Endothelial cell of umbilical vein (primary cell): ENCODE results near the gene LHFPL6. TPM values are rescaled to one million over a fixed set of nuclear protein-coding genes. Genes with fewer than 3 reads are reported as not detected.

Experiments used
- BruUV-seq: library from RNA; stranded (reverse); fragments of 400-500 nt; replicated peaks from 2 replicates; lab custom pipeline; 2021; lab: Mats Ljungman, UMichigan
- CTCF ChIA-PET: fragments of 300-600, 350-600 bp; sonication (Branson Sonifier 250); formaldehyde crosslinking; loops from one replicate; lab custom pipeline; 2021; ENCODE audit warnings: antibody characterized with exemption, inconsistent platforms; lab: Charles Lee
- POLR2A ChIA-PET: fragments of 300-600, 350-600 bp; sonication (Branson Sonifier 250); formaldehyde crosslinking; loops from one replicate; lab custom pipeline; 2021; ENCODE audit warnings: antibody characterized with exemption, inconsistent platforms; lab: Charles Lee
- DNase-seq: peaks from one replicate; pipeline ENCODE4 v3.0.0-alpha.2; 2011; ENCODE audit warnings: low read depth, low spot score
- FAIRE-seq: peaks from 2 replicates; lab custom pipeline; 2011; peaks lifted over from hg19 to GRCh38; lab: Jason Lieb, UNC
- H2AFZ ChIP-seq: 2 replicates; pipeline ENCODE4 v1.6.0; 2012; ENCODE audit warnings: low read depth, low read length, control low read depth, inconsistent platforms
- H3K27ac ChIP-seq: 2 replicates; pipeline ENCODE4 v1.5.1; 2011; ENCODE audit warnings: low read depth, mild to moderate bottlenecking, control low read depth, low read length, moderate library complexity; ENCODE audit not compliant: insufficient read depth
- H3K27me3 ChIP-seq, 2 experiments: 2 replicates each; pipeline versions ENCODE4 v1.6.0 to v1.6.1; 2011; ENCODE audit warnings: low read length in 2 of 2, mixed read lengths in 1 of 2; ENCODE audit not compliant: control insufficient read depth in 2 of 2, insufficient read depth in 2 of 2
- H3K36me3 ChIP-seq, 2 experiments: 2 replicates in 1 of 2; 3 replicates in 1 of 2; pipeline ENCODE4 v1.5.1; 2011; ENCODE audit warnings: low read length in 2 of 2, mild to moderate bottlenecking in 1 of 2, moderate library complexity in 1 of 2; ENCODE audit not compliant: control insufficient read depth in 2 of 2, insufficient read depth in 2 of 2; ENCODE audit errors: extremely low read depth in 1 of 2
- H3K4me1 ChIP-seq: 3 replicates; pipeline ENCODE4 v1.5.1; 2011; ENCODE audit warnings: mild to moderate bottlenecking, low read length; ENCODE audit not compliant: control insufficient read depth, insufficient read depth; ENCODE audit errors: extremely low read depth
- H3K4me2 ChIP-seq: 2 replicates; pipeline ENCODE4 v1.6.1; 2011; ENCODE audit warnings: low read length, control low read depth, mixed read lengths; ENCODE audit not compliant: insufficient read depth
- H3K4me3 ChIP-seq, 3 experiments: fragments of 200-600 bp in 1 of 3; sonication (generic), shearing (Covaris generic) in 1 of 3; replicated peaks in 1 of 3; 2 replicates each; pipeline ENCODE4 v1.5.1; 2011 to 2016; ENCODE audit warnings: control low read depth in 3 of 3, low read length in 3 of 3, mild to moderate bottlenecking in 2 of 3, inconsistent platforms in 1 of 3, low read depth in 1 of 3, moderate library complexity in 1 of 3; ENCODE audit not compliant: insufficient read depth in 1 of 3
- H3K79me2 ChIP-seq: 2 replicates; pipeline ENCODE4 v1.6.0; 2012; ENCODE audit warnings: low read length, inconsistent platforms; ENCODE audit not compliant: control insufficient read depth, insufficient read depth
- H3K9ac ChIP-seq: replicated peaks from 2 replicates; pipeline ENCODE3; 2011; ENCODE audit warnings: low read length, control low read depth; ENCODE audit not compliant: insufficient read depth; ENCODE audit errors: extremely low read depth
- H3K9me1 ChIP-seq: replicated peaks from 3 replicates; pipeline ENCODE4 v1.6.0; 2011; ENCODE audit warnings: mild to moderate bottlenecking, low read length; ENCODE audit not compliant: control insufficient read depth, insufficient read depth; ENCODE audit errors: extremely low read depth
- H3K9me3 ChIP-seq: replicated peaks from 2 replicates; pipeline ENCODE4 v1.5.1; 2012; ENCODE audit warnings: low read length, inconsistent platforms; ENCODE audit not compliant: control insufficient read depth, insufficient read depth
- H4K20me1 ChIP-seq: replicated peaks from 2 replicates; pipeline ENCODE3; 2011; ENCODE audit warnings: mild to moderate bottlenecking, low read length; ENCODE audit not compliant: control insufficient read depth, insufficient read depth; ENCODE audit errors: extremely low read depth
- CTCF ChIP-seq, 2 donors: IDR thresholded peaks; 1 replicate in 1 of 2; 2 replicates in 1 of 2; pipeline ENCODE4 v1.5.1; 2011; ENCODE audit warnings: low read length in 2 of 2, mild to moderate bottlenecking in 2 of 2, moderate library complexity in 2 of 2, control low read depth in 1 of 2, inconsistent platforms in 1 of 2, low read depth in 1 of 2; ENCODE audit not compliant: insufficient read depth in 1 of 2; ENCODE audit errors: extremely low read depth in 1 of 2
- EZH2 ChIP-seq: IDR thresholded peaks from 2 replicates; pipeline ENCODE4 v1.6.1; 2012; ENCODE audit warnings: borderline replicate concordance, low read depth, mild to moderate bottlenecking, moderate library complexity, low read length, inconsistent platforms; ENCODE audit not compliant: severe bottlenecking
- FOS ChIP-seq: IDR thresholded peaks from 2 replicates; pipeline ENCODE4 v1.6.1; 2011; ENCODE audit warnings: mild to moderate bottlenecking, low read length, moderate library complexity, borderline replicate concordance; ENCODE audit not compliant: insufficient read depth
- GATA2 ChIP-seq: IDR thresholded peaks from 2 replicates; pipeline ENCODE4 v1.7.0; 2011; ENCODE audit warnings: low read depth, mild to moderate bottlenecking, moderate library complexity, mixed read lengths, low read length; ENCODE audit not compliant: insufficient read length, insufficient read depth
- JUN ChIP-seq: IDR thresholded peaks from 2 replicates; pipeline ENCODE4 v1.6.1; 2011; ENCODE audit warnings: borderline replicate concordance, low read depth; ENCODE audit not compliant: insufficient read length, insufficient read depth
- MYC ChIP-seq: IDR thresholded peaks from one replicate; pipeline ENCODE4 v1.6.1; 2011; ENCODE audit warnings: mild to moderate bottlenecking, low read depth, low read length
- POLR2A ChIP-seq: IDR thresholded peaks from 2 replicates; pipeline ENCODE4 v1.6.1; 2012; ENCODE audit warnings: low read depth, mild to moderate bottlenecking, control low read depth, low read length
- POLR2AphosphoS5 ChIP-seq: IDR thresholded peaks from 2 replicates; pipeline ENCODE4 v1.6.1; 2012; ENCODE audit warnings: low read depth, mild to moderate bottlenecking, control low read depth, low read length, moderate library complexity; ENCODE audit not compliant: insufficient read depth
- dilution Hi-C: fragments of 300-500 bp; cut with MboI; formaldehyde crosslinking; loops from one replicate; pipeline ENCODE4 v1.15.0; 2019; ENCODE audit warnings: low sequenced_read_pairs; ENCODE audit not compliant: extremely low pct_ligation_motif_present
- intact Hi-C: fragments of 100-400 bp; cut with micrococcal nuclease; formaldehyde crosslinking; loops from one replicate; pipeline ENCODE4 v1.10.0; 2022
- polyA plus RNA-seq, 4 experiments: library from polyadenylated mRNA; depleted of rRNA in 3 of 4; stranded (reverse) in 3 of 4; unstranded in 1 of 4; fragments of >200 nt; gene quantifications; 2 replicates each; pipeline versions ENCODE4 v1.2.1 to v1.2.3, GENCODE V29; 2011 to 2012; ENCODE audit warnings: missing spikeins in 1 of 4
- total RNA-seq: library from RNA; stranded (reverse); gene quantifications from 2 replicates; pipeline ENCODE4 v1.2.3, GENCODE V29; 2021
- TF ChIP-seq, protein P1 (sequence below): IDR thresholded peaks from 2 replicates; pipeline ENCODE4 v1.6.1; 2011; ENCODE audit not compliant: insufficient read depth, insufficient read length

Gene LHFPL6
- total and polyA plus RNA-seq, 2 donors (not counting 3 experiments of a cell fraction or from before 2014, with no cell fraction given) = 17.5 to 19.4 TPM

DNA sequence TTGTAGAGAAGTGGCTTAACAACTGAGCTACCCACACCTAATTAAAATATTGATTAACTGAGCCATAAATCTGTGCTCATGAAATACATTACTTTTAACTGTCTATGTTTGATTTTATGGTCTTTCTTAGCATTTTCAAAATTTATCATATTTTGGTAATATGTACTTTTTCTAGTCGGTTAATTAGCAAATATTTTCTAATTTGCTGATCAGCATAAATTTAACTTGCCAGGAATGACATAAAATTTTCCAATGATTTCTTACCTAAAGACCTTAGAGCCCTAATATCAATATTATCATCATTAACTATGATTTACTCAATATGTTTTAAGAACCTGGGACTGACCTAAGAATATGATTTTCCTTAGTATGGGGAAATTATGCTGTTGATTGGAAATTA lies 32.6 kb upstream of the LHFPL6 start:
- POLR2A ChIA-PET = no interaction called here
- Histone ChIP-seq H3K36me3 (no peaks in the 10 kb centered on the region), H3K9me3 (no peaks in the 10 kb centered on the region), H3K4me3 (no peak overlapping the region), H3K4me1 (no peaks in the 10 kb centered on the region), H2AFZ (no peak overlapping the region), H3K27me3 (peaks cover 14 to 18% of the 10 kb centered on the region in 2 experiments), H4K20me1 (no peaks in the 10 kb centered on the region), H3K27ac (no peak overlapping the region), H3K4me2 (no peak overlapping the region), H3K79me2 (no peaks in the 10 kb centered on the region), H3K9me1 (no peaks in the 10 kb centered on the region), H3K9ac (no peak overlapping the region)
- FAIRE-seq (no peak), DNase-seq (no peak)
- CTCF ChIA-PET = interaction anchor here (1.5 to 1.9 kb wide), 2 partner anchors 19 to 24 kb away, joined by 8 to 11 read pairs; no protein-coding TSS in a partner anchor
- BruUV-seq = no TSS peak
- dilution Hi-C loops (no loop called here), intact Hi-C loops (no loop called here)
- TF ChIP-seq, protein P1, sequence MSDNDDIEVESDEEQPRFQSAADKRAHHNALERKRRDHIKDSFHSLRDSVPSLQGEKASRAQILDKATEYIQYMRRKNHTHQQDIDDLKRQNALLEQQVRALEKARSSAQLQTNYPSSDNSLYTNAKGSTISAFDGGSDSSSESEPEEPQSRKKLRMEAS = no peak
- TF ChIP-seq FOS (no peak), GATA2 (no peak), POLR2AphosphoS5 (no peak), POLR2A (no peak), EZH2 (no peak), CTCF (IDR thresholded peaks at IDR 0.05; ENCODE audit: extremely low read depth in 1 of 2, insufficient read depth in 1 of 2, low read depth in 1 of 2, low read length in 2 of 2) (no peak), JUN (no peak), MYC (no peak)
